HG03066 (cell line): Measurements from ENCODE around the gene CRABP2.

ENCODE experiments used
- ATAC-seq: cut with Tn5 transposase; IDR thresholded peaks from one replicate; pipeline ENCODE4 v1.9.1; 2021; ENCODE audit warnings: low read depth; ENCODE audit not compliant: unreplicated experiment

Gene CRABP2

DNA sequence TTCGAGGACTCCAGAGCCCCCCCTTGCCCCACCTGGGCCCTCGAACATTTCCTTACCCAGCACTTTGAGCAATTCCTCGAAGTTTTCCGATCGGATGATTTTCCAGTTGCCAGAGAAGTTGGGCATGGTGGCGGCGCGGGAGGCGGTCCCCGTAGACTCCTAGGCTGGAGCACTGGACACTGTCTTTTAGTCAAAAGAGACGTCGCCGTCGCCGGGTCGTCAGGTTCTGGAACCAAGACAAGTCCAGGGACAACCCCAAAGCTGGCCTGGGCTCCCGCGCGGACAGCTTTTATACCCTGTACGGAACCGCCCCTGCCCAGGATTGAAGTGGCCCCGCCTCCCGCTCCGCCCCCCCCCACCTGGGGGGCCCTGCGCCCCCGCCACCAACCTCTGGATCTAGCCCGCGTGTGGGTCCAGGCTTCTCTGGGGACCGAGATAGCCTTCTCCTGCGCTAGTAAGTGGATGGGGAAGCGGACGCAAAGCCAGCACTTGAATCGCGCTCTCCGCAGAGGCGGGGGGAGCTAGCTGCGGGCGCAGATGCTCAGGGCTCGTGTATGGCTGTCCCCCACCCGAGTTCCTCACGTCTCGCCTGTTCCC lies at the start of gene CRABP2:
CRABP2 (minus strand) TSS at position 263 of the 597 bp plus-strand sequence; CDS start at position 126, 137 bp downstream.
- no peak for ATAC-seq

DNA sequence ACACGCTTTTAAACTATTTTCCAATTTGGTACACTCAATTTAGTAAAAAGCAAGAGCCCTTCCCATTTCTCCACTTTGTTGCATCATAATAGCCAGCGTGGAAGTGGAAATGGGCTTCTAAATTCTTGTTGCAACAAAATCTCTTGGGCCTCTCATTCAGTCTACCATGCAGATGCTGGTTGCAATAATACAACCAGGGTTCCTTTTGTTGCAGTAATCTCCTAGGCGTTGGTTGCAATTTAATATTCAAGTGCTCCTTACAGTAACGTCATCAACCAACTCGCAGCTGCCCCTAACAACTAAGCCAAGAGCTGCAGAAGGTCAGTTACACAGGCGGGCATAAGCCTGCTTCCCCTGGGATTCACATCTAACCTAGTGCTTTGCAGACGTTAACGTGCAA lies 48.8 kb upstream of the CRABP2 start:
- no peak for ATAC-seq

DNA sequence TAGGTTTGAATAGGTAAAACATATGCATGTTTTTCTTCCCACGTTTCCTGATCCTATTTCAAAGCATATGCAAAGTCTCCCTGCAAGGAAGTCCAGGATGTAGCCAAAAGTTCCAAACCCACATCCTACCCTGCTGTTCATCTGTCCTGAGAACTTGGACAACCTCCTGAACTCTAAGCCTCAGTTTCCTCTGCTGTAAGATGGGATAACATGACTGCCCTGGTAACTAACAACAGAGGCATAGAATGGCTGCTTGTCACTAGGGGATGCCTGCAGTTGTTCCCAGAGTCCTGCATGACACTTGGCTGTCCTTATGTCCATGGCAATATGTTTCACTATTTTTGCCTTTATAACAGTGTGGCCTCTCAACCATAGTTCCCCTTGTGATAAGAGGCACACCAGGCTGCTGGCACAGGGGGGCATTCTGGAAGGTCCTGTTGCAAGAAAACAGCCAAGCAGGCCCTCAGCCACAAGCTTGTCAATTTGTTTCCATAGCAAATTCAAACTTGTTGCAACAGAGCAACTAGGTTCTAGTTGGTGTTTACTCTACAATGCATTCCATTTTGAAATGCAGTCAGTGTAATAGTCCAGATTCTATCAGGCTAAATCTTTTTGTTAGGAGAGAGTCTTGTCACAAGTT lies 47.6 kb upstream of the CRABP2 start:
- ATAC-seq = no peak

DNA sequence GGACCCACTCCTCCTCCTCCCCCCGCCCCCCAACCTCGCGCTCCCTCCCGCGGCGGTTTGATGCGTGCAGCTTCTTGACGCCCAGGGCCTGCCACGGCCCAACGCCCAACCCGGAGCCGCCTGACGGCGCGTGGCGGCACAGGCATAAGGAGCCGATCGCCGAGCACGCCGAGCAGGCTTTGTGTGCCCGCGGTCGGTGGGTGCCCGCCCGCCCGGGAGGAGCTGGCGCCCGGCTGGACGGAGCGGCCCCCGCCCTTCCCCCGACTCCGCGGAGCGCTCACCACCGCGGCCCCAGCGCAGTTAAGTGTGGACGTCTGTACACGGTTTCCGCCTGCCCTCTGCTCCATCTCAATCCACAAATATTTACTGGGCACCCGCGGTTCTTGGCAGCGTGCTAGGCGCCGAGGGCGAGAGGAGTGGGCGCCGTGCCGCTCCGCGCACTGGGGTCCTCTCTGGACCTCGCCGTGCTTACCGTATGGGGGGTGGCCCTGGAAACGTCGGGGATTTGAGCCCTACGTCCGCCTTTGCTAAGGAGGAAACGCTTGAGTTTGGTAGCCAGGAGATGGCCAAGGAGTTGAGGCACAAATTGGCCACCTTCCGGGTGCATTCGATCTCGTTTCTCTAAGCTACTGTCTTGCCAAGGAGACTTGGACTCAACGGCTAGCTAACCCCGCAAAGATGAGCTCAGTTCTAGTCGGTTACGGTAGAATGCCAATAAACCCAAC lies 46.5 kb upstream of the CRABP2 start:
- peak; percentile 60 for ATAC-seq

DNA sequence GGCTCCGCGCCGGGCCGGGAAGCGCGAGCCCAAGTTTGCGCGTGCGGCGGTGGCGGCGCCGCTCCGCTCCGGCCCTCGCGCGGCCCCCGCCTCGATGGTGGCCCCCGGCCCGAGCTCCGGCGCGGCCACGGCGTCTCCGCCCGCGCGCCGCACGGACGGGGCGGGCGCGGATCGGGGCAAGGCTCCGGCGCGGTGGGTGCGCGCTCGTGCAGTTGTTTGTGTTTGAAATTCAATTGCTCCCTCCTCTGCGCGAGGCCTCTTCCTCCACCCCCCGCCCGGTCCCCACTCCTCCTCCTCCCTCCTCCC lies 46.0 kb upstream of the CRABP2 start, which contains the start of gene HDGF:
HDGF (minus strand) TSS at position 225 of the 306 bp plus-strand sequence. CDS start 246 bp downstream, outside the sequence.
- ATAC-seq = no peak

DNA sequence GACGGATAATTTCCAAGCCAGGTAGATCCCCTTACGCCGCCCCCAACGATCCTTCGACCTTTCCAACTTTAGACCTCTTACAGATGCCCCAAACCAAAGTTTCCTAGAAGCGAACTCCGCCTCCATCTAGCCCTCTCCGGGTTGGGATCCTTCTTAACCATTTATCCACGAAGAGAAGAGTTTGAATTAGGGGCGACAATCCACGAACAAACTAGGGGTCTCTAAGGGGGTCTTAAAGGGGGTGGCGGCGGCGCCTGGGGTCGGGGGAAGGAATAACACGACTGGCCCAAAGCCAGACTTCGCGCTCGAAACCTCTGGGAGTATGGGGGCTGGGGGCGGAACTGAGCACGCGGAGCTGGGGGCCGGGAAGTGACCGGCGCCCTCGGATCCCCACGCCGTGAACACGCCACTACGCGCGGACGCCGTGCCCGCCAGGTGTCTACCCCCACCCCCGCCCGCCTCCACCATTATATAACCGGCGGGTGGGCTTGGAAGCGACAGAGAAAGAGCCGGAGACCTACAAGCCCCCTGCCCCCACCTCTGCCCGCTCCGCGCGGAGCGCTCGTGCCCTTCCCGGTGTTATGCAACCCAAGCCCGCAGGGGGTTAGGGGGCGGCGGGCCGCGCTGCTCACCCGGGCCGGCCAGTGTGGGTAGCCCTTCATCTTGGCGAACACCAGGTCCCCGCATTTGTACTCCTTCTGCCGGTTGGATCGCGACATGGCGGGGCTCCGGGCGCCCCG lies 45.5 kb upstream of the CRABP2 start:
- ATAC-seq = no peak

DNA sequence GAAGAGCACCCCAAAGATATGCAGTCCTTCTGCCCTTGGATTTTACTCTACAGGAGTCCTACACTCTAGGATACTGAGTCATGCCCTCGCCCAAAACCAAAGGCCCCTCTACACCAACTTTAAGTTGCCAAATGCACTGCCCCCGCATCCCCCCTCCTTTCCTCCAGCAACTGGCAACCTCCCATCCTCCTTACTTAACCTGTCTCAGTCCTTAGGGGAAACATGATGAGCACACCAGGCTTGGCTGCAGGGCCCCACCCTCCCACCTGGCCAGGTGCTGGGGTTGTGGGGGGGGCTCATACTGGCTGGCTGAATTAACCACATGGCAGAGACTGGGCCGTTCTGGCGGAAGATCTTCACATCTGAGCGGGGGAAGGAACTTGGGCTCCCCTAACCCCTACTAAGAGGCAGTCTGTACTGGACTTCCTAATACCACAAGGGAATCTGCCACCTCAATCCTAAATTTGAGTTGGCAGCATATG lies 44.8 kb upstream of the CRABP2 start:
- no peak for ATAC-seq

DNA sequence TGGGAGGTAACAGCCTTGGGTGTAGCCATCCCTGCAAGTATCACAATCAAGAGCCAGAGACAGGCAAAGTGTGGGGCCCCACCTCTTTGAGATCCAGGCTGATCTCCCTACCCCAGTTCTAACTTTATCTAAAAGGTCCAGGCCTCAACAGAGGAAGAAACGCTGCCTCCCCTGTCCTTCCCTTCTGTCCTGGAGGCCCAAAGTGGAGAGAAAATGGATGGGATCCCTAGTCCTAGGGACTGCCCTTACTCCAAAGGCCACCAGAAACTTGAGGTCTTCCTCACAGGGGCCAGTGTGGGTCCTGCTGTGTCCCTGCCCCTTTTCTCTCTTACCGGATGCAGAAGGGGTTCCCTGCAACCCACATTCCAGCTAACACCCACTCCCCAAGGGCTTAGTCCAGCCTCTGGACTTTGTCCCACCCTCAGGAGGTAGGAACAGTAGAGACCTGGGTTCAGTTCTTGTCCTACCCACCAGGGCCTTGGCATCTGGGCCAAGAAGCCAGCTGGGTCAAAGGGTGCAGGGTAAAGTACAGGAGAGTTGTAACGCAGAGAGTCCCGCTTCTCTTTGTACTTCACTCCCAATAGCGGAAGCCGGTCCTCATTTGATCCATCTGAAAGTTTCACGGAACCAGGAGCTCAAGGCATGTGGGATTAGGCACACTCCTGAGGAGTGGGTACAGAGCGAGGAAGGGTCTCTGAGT lies 44.2 kb upstream of the CRABP2 start:
- no peak for ATAC-seq

DNA sequence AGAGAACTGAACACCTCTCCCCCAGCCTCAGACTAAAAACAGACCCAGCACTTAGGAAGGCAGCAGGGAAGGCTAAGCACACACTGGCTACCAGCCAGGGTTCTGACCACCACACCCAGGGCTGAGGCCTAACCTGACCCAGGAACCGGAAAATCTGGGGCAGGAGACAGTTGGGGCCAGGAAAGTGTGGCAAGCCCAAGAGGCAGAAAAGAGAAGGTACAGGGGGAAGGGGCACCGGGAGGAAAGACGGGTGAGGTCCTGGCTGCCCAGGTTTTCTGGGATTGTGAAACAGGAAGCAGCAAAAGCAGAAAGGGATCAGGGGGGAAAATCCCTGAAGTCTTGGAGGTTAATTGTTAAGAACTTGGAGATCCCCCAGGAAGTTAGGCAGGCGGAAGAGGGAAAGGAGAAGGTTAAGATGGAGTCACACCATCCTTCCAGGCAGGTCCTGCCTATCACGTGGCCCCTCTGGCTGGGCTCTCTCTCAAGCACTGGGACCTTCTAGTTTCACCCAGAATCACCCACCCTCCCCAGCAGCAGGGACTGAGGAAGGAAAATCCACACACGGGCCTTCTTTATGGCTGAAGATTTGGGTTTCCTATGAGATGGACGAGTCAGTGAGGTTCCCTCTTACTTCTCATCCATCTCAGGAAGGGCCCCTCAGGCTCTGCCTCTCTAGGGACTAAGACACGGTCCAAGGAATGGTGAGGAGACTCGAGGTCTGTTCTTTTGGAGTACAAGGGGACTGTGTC lies 43.5 kb upstream of the CRABP2 start:
- ATAC-seq = no peak

DNA sequence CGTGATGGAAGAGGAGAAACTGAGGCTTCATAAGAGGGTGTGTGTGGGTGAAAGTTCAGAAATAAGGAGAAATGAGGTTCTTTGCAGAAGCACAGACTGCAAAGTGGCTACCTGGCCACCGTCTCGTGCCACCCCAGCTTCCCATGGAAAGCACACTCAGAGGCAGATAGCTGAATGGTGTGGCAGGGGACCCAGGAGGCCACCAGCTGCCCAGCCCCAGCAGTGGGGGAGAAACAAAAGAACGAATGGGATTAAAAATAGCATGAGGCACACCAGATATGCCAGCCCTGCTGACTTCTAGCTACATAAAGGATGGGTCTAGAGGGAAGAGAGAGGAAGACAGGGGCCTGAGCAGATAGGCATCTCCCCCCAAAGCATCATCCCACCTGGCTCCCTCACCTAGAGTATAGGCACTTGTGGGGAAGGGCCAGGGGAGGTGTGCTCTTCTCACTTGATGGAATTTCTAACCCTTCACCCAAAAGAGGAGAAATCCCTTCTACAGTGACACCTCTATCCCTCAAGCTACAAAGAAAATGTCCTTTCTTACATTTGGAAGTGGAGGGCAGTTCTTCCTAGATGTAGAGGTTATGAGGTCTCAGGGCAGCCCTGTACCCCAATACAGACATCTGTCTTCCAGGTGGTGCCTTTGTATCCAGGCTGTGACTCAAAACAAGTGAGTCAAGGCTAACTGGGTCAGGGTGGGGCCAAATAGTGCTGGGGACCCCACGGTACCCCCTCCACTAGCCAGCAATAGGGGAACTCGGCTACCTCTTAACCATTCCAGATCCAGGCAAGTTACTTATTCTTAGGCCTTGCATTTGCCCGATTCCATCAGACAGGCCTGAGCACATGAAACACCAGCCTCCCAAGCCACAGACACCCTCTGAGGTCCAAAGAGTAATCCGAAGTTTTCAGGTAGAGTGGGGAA lies 42.6 kb upstream of the CRABP2 start:
- ATAC-seq = no peak

DNA sequence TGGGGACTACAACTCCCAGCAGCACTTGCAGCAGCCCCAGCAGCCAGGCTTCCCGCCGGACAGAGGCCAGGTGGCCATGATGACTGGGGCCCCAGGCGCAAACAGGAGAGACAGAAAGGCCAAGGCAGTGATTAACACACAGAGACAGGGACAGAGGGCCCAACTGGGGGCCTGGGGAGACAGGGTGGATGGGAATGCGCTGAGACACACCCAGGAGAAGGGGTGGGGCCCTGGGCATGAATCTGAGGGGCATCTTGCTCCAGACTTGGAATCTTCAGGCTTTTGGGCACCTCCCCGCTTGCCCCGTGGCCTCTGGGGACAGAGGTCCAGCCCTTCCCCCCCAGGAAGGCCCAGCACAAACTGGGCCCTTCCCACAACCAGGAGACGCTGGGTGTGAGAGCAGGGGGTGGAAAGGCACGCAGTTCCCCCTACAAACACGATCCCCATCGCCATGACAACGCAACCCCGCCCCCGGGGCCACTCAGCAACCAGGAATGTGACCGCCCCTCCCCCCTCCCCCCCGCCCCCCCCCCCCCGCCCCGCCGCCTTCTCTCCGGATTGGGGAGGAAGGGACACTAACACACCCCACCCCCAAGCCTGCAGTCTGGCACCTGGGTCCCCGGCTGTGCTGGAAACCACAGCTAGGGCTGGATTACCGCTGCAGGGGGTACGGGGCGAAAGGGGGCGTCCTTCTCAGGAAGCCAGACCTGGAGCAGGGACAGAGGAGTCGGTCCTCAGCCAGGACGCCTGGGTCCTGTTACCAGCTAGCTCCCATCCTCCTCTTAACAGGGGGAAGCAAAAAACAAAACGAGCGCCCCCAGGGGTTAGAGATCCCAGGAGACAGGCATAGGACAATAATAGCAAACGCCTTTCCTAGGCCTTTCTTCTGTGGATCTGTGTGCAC lies 41.6 kb upstream of the CRABP2 start:
- no peak for ATAC-seq

DNA sequence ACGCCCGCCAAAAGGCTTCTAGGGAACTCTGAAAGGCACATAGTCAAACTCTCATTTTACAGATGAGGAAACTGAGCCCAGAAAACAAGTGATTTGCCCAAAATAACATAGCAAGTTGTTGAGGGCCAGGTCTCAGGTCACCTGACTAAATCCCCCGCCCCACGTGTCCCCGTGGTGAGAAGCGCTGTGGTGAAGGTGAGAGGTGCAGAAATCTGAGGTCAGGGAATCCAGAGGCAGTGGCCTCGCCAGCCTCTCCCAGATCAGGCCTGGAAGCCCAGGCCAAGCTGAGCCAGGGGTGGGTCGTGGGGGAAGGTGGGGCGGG lies 41.0 kb upstream of the CRABP2 start:
- ATAC-seq = no peak

DNA sequence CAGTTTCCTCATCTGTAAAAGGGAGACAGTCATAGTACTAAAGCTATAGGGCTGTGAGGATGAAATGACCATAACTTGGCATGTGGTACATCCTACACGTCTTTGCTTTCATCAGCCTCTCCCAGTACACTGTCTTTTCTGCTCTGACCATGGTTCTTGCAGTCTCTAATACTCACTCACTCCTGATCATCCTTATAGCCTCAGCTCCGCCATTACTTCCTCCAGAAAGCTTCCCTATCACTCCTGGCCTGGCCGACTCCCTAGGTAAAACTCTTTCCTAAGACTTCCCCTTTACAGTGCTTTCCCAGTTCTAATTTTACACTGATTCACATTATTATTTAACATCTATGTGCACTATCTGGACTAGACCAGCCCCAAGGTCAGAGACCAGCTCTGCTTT lies 40.5 kb upstream of the CRABP2 start:
- ATAC-seq = no peak

DNA sequence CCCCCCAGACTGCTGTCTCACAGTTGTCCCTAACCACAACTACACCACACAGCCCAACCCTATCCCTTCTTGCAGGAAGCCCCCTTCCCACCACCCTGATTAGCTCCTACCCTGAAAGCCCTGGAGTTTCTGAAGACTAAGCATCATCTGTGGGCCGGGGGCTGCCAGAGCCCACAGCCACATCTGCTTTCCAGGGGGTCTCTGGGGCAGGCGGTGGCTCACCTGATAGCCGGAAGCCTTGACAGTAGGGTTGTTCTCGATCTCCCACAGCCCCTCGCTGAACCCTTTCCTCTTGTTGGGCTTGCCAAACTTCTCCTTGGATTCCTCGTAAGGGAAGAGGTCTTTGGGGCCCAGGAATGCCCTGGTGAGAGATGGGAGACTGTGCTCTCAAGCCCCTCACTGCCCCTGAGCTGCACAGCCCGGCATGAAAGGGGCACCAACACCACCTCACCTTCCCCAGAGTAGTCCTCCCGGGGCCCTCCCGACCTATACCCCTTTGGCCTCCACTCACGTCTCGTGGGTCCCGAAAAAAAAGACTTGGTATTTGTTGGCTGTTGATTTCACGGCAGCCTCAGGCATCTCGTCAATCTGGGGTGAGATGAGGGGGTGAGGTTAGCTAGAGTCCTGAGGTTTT lies 39.5 kb upstream of the CRABP2 start:
- ATAC-seq = no peak

DNA sequence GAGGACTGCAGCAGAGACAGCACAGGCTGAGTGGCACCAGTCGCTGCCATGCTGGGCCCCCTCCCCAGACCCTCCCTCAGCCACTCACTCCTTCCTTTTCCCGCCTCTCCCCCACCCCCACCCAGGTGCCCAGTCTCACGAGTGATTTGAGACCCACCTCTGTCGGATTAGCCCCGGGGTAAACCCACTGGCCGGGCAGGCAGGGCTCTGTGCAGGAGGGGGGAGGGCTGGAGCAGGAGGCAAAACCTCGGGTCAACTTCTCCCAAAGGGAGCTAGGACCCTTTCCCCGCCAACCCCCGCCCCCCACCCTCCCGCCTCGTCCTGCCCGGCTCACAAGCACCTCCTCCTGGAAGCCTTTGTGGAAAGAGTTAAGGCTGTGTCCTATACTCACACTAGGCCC lies 39.0 kb upstream of the CRABP2 start:
- no peak for ATAC-seq

DNA sequence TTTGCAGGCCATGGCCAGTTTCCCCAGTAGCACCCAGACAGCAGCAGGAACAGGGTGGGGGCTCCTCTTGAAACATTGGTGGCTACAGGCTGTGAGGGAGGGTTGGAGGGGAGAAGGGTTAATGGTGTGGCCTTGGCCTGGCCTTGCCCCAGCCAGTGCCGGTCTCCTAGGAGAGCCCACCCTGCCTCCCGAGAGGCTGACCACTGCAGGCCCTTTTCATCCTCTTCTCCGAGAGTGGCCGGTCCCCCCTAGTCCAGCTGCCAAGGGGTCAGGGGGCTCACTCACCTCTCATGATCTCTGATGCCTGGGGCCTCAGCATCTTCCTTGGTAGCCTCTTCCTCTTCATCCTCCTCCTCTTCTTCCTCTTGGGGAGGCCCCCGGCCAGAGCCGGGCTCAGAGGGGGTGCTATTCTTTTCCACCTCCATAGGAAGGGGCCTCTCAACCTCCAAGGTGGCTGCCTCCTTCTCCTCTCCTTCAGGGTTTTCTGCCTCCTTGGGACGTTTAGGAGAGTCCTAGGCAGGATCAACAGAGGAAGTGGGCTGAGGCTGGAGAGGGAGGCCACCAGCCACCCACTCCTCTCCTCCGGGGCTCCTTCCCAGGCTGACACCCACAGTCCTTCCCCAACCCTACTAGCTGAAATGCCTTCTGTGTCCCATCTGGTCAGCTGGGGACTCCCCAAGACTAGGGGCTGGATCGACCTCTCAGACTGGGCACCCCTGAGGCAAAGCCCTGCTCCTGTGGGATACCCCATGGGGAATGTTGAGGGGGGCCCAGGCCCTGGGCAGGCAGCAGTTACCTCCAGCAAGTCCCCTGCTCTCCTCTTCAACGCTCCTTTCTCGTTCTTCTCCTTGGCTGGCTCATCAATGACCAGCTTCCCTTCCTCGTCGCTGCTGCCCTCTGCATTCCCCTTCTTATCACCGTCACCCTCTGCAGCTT lies 38.3 kb upstream of the CRABP2 start:
- no peak for ATAC-seq
